HG03095 (cell line): Measurements from ENCODE around the gene BCAS3.
"Not testable (repeated sequence)": the region's sequence is repeated elsewhere in the genome, so short reads cannot be mapped to it uniquely, and the experiment has no call there.

Experiments used
- ATAC-seq: cut with Tn5 transposase; IDR thresholded peaks from one replicate; pipeline ENCODE4 v1.9.1; 2021; ENCODE audit warnings: moderate library complexity; ENCODE audit not compliant: unreplicated experiment

The BCAS3 gene

DNA sequence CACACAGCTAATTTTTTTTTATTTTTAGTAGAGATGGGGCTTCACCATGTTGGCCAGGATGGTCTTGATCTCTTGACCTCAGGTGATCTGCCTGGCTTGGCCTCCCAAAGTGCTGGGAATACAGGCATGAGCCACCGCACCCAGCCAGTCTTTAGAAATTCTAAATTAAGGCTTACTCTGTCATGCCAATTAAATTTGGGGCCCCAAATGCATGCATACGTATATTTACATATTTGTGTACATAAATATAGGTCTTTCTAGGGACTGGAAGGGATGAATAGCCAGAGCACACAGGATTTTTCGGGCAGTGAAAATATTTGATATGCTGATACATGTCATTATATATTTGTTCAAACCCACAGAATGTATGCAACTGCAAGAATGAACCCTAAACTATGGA lies 105.1 kb downstream of the BCAS3 start:
- no peak for ATAC-seq

DNA sequence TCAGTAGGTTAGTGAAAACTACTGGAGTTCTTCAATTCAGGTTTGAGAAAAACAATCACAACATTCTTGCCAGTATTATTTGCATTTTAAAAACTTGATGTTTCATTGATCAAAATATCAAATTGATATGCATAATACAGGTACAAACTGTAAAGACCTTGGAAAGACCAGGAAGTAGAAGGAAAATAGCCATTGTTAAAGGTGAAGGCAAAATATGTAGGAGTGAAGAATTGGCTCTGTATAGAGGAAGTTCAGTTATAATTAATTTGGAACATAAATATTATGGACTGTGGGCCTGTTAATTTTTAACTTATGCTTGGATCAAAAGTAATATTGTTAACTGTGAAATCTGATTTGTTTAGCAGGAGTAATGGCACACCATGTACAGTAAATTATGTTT lies 112.6 kb downstream of the BCAS3 start:
- no peak for ATAC-seq

DNA sequence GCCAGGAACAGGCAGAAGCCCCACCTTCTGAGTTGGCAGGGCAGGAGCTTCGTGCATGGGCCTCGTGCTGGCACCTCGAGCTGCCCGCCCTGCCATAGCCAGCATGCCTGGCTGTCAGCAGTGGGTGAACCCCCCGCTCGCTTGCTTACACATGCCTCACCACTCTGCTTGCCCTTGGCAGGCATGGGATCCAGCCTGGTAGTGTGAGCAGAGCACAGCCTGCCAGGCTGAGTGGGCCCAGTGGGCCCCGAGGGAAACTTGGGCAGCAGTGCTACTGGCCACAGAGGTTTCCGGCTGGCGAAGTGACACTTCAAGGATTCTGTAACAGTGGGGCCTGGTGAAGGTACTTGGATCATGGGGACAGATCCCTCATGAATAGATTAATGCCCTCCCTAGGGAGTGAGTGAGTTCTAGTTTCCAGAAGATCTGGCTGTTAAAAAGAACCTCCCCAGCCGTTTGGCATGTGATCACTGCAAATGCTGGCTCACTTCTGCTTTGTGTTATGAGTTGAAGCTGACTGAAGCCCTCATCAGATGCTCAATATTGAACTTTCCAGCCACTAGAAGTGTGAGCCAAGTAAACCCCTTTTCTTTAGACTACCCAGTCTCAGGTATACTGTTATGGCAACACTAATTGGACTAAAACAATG lies 114.7 kb downstream of the BCAS3 start:
- no peak for ATAC-seq

DNA sequence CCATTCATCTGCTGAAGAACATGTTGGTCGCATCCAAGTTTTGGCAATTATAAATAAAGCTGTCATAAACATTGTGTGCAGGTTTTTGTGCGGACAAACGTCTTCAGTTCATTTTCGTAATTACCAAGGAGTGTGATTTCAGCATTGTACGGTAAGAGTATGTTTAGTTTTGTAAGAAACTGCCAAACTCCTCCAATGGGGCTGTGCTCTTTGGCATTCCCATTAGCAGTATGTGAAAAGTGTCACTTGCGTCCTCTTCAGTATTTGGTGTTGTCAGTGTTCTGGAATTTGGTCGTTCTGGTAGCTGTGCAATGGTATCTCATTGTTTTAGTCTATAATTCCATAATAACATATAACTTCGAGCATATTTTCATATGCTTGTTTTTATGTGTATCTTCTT lies 120.9 kb downstream of the BCAS3 start:
- no peak for ATAC-seq

DNA sequence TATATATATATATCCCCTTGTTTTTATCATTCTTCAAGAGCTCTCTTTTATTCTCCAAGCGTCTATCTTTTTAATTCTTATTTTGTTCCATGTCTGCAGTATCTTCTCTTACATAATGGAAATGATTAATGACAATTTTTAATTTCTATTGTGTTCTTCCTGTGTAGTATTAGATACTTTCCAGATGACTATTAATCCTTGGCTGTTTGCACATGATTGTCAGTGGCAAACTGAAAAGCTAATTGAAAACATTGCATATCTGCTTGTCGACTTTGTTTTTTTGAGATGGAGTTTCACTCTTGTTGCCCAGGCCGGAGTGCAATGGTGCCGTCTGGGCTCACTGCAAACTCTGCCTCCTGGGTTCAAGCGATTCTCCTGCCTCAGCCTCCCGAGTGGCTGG lies 124.7 kb downstream of the BCAS3 start:
- no peak for ATAC-seq

DNA sequence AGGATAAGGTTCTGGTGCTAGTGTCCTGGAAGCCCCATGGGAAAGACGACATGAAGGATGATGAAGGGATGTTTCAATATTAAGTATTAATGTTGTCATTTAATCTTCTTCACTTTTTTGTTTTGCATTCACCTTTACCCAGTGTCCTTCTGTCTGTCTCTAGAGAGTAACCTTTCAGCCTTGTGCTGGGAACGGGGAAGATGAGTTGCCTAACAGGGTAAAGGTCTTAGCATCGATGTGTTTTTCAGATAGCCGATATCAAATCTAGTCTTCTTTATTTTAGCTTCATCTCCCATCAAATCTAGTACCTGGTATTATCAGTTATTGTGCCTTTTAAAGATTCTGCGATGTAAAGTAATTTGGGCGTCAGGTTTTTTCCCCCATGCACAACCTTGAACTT lies 125.4 kb downstream of the BCAS3 start:
- no peak for ATAC-seq

DNA sequence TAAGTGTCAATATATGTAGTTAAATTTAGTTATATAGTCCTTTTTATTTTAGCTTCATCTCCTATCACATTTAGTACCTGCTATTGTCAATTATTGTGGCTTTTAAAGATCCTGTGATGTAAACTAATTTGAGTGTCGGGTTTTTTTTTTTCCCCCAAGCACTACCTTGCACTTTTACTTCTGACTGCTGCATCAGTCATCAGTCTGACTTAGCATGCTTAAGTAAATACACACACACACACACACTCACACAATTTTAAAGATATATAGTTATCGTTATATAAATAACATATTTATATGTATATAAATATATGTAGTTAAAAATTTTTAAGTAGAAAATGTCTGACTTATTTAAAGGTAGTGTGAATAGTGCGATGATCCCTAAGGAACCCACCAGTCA lies 127.2 kb downstream of the BCAS3 start:
- no peak for ATAC-seq

DNA sequence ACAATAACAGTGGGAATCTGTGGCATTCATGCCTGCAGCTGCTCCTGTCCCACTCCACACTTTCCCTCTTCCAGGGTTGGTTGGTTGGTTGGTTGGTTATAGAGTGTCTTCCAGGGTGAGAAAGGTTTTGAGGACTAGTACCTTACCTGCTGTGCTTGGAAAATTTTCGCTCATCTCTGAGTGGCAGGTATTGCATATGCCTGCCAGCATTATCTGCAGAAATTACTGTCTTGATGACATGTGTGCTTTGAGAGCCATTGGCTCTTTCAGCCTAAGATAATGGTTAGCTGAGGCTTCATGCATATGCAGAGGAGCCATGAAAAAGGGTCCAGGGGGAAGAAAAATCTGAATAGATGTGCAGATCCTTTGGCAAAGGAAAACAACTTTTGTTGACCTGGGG lies 131.8 kb downstream of the BCAS3 start:
- no peak for ATAC-seq

DNA sequence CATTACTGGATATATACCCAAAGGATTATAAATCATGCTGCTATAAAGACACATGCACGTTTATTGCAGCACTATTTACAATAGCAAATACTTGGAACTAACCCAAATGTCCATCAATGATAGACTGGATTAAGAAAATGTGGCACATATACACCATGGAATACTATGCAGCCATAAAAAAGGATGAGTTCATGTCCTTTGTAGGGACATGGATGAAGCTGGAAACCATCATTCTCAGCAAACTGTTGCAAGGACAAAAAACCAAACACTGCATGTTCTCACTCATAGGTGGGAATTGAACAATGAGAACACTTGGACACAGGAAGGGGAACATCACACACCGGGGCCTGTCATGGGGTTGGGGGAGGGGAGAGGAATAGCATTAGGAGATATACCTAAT lies 137.3 kb downstream of the BCAS3 start:
- ATAC-seq = not testable (repeated sequence)

DNA sequence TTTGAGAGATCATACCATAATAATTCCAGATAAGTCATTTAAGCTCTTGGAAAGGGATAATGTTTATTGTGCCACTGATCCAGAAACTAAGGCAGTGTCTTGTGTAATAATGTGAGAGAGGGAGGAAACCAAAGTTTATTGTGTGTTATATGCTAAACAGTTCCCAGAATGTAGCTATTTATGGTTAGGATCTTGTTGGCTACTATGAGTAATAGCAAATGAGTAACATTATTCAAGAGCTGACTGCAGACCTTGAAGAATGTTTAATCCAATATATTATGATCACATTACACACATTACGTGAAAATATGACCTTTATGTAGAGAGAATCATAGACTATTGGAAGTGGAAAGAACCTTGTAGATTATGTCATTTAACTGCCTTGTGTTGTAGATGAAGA lies 139.5 kb downstream of the BCAS3 start:
- ATAC-seq = no peak

DNA sequence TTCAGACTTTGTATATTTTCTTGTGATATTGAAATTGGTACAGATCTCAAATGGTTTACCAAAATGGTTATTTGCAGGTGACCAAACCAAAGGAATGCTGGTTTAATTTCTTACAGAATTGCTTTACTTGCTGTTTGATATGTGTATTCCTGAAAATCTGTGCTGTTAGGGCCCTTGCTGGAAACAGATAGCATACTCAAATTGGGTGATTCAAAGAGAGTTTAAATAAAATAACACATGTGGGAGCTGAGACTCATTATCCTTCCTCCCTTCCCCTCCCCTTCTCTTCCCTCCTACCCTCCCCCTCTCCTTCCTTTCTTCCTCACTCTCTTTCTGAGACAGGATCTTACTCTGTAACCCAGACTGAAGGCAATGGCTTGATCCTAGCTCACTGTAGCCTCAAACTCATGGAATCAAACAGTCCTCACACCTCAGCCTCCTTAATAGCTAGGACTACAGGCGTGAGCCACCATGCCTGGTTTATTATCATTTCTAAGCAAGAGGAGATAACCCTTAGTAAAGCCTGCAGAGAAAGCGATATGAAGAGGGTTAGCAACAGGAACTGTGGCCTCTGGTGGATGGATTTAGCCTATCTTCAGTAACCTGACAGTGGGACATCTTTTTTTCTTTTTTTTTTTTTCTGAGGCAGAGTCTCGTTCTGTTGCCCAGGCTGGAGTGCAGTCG lies 141.9 kb downstream of the BCAS3 start:
- no peak for ATAC-seq

DNA sequence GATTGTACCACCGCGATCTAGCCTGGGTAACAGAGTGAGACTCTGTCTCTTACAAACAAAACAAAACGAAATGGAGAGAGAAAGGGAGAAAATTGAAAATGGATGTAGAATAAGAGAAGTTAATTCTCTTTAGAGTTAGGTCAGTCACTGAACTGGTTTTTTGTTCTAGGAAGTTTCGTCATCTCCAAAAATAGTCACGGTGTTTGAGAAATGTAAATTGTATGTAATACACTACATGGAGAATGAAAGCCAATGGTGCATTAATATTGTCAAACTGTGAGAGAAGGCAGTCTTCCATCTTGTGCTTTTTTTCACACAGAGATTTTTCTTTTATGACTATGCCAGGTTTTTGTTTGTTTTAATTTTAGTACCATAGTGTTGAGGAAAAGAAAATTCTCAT lies 145.9 kb downstream of the BCAS3 start:
- no peak for ATAC-seq

DNA sequence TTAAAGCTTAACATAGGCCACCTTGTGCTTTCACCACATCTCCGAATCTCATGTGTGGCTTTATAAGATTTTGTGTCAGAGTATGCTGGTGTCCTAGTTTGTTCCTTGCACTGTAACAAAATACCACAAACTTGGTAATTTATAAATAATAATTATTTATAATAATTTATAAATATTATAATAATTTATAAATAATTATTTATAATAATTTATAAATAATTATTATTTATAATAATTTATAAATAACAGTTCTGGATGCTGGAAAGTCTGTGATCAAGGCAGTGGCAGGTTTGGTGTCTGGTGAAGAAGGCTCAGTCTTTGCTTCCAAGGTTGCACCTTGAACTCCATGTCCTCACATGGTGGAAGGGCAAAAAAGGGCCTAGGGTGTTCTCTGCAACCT lies 147.7 kb downstream of the BCAS3 start:
- no peak for ATAC-seq

DNA sequence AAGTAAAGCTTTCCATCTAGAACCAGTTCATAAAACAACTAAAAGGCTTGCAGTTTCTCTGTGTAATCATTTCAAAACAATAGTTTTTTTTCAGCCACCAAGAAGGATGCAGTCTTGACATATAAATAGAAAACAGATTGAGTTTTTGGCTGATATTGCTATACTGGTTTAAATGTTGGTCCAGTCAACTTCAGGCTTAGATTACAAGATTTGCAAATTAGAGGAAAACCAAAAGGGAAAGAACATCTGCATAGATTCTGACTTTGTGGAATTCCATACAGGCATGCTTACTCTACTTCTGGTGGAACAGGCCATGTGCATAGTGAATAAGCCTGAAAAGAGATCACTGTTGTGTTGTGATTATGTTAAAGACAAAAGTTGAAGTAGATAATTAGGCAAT lies 150.3 kb downstream of the BCAS3 start:
- no peak for ATAC-seq

DNA sequence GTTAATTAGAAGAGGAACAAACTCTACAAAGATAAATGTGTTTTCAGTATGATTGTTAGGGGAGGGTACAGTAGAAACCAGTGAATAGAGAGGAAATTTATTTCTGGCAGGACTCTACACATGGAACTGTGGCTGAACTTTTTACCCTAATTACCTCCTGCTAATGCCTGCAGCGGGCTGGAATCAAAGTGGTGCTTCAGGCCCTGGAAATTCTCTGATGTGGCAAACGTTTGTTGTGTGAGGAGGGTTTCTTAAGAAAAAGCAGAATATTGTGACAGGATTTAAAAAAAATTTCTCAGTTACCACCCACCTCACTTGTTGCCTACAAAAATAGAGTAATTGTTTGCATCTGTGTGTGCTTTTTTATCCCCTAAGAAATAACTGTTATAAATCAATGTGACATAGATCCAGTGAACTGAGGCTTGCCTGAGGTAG lies 154.5 kb downstream of the BCAS3 start:
- ATAC-seq = no peak

DNA sequence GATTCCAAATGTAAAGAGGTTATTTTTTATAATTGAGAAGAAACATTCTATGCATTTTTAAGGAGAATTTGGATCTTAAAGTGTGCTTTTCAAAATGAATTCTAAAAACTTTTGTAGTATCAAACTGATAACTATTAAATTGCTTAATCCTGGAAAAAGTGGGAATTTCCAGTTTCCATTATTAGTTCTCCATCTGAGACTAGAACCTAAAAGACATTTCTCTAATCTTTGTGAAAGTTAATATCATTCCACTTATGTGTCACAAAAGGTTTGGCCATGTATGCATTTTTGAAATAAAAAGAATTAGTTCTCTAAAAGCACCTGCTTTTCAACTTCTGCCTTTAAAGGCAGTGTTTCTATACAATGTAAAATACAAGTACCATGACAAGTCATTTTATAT lies 155.0 kb downstream of the BCAS3 start:
- no peak for ATAC-seq

DNA sequence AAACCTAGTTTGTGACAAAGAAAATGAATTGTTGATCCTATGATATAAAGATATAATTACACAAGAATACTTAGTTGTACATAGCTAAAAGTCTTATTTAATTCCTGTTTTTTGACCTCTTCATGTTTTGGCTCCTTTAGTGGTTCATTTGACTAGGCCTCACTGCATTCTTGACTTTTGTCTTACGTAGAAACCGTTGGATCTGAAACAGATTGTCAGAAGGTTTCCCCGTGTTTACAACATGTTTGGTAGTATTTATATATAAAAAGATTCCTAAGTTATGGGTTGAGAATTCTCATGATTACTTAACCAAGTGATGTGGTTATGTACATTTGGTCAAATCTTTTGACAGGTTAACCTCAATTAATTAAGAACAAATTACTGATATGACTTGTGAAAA lies 162.8 kb downstream of the BCAS3 start:
- ATAC-seq = no peak

DNA sequence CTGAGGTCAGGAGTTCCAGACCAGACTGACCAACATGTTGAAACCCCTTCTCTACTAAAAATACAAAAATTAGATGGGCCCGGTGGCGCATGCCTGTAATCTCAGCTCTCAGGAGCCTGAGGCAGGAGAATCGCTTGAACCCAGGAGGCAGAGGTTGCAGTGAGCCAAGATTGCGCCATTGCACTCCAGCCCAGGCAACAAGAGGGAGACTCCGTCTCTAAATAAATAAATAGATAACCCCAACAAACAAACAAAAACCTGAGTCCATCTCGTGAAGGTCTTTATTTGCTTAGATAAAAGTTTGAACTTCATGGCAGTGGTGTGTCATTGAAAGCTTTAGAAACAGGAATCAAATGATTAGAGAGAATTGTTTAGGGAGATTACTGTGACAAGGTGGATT lies 167.4 kb downstream of the BCAS3 start:
- no peak for ATAC-seq

DNA sequence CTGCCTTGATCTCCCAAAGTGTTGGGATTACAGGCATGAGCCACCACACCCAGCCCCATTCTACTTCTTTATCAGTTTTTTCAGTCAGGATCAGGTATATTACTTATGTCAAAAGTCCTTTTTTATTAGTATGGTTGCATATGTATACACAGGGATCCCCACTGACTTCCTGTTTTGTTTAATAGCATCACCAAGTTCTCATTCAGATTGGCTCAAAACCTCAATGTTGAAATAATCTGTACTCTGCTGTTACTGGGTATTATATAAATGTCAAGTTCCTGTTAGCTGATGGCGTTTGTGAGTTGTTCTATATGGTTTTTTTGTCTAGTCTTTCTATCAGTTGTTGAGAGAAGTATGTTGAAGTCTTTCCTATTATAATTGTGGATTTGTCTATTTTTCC lies 168.5 kb downstream of the BCAS3 start:
- ATAC-seq = no peak

DNA sequence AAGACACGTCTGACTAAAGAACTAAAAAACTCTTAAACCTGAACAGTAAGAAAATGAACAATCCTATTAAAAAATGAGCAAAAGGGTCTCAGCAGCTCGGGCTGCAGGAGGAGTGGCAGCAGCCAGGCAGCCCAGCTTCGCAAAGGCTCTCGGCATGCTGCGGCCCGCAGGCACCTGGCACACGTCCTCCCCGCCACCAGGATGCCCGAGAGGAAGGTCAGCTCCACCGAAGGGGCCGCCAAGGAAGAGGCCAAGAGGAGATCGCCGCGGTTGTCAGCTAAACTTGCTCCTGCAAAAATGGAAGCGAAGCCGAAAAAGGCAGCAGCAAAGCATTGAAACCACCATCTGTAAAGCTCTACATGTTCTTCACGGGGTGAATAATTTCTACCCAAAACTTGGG lies 173.5 kb downstream of the BCAS3 start:
- no peak for ATAC-seq

DNA sequence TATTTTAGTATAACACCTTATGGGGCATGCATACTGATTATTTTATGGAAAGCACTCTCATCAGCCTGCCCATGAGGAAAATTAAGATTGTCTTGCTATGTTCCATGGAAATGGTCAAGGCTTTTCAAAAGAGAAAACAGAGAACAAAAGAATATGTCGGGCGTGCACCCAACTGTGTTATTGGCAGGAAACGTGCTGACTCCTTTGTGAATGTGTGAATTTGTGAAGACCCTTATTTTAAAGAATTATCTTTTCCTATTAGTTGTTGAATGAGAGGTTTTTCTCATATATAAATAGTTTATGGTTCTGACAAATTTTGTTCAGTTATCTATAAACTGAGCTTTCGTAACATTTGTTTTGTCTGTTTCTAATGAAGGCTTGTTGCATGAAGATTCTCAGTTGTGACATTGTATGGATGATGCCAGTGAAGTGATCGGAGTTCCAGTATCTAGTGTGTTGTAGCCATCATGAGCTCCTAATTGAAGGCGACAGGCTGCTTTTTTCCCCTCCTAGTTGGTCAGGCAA lies 180.0 kb downstream of the BCAS3 start:
- no peak for ATAC-seq

DNA sequence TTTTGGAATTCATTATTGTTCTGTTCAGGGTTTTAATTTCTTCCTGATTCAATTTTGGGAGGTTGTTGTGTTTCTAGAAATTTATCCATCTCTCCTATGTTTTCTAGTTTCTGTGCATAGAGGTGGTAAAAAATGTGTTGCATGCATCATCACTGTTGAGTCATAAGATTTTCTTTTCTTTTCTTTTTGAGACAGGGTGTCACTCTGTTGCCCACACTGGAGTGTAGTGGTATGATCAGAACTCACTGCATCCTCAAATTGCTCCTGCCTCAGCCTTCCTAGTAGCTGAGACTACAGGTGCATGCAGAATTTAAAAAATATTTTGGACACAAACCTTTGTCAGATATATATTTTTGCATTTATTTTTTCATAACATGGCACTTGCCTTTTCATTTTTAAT lies 184.8 kb downstream of the BCAS3 start:
- no peak for ATAC-seq
